HL-60 (cell line): ENCODE measurements around the gene ASB13.

Experiments used
- DNase-seq, 2 experiments: peaks; one replicate each; pipeline ENCODE4 v3.0.0-alpha.2; 2010 to 2020; ENCODE audit warnings: low read depth in 1 of 2, low spot score in 1 of 2
- H3K27ac ChIP-seq: fragments of 250-450 bp; sonication (Bioruptor Pico); replicated peaks from 2 replicates; pipeline ENCODE4 v1.5.1; 2020; ENCODE audit warnings: mild to moderate bottlenecking, moderate library complexity
- H3K27me3 ChIP-seq: fragments of 250-450 bp; sonication (Bioruptor Pico); 2 replicates; pipeline ENCODE4 v1.5.1; 2021; ENCODE audit warnings: mild to moderate bottlenecking, moderate library complexity; ENCODE audit not compliant: insufficient read depth, poor library complexity, severe bottlenecking
- H3K4me3 ChIP-seq: replicated peaks from 2 replicates; pipeline ENCODE4 v1.5.1; 2011; ENCODE audit warnings: mild to moderate bottlenecking, control low read depth, low read length; ENCODE audit not compliant: insufficient read depth
- GABPA ChIP-seq: IDR thresholded peaks from 2 replicates; pipeline ENCODE4 v1.6.1; 2012; ENCODE audit warnings: low read depth
- POLR2AphosphoS5 ChIP-seq: IDR thresholded peaks from 2 replicates; pipeline ENCODE4 v1.6.1; 2012; ENCODE audit warnings: low read depth
- SPI1 ChIP-seq: IDR thresholded peaks from 2 replicates; pipeline ENCODE4 v1.6.1; 2012; ENCODE audit warnings: low read depth, mild to moderate bottlenecking, borderline replicate concordance
- TF ChIP-seq, protein P1 (sequence below): IDR thresholded peaks from one replicate; pipeline ENCODE4 v1.5.1; 2011; ENCODE audit warnings: low read length, control low read depth, inconsistent platforms; ENCODE audit not compliant: insufficient read depth
- TF ChIP-seq, protein P2 (sequence below): IDR thresholded peaks from 2 replicates; pipeline ENCODE4 v1.6.1; 2012; ENCODE audit warnings: low read depth; ENCODE audit not compliant: insufficient replicate concordance

Gene ASB13

DNA sequence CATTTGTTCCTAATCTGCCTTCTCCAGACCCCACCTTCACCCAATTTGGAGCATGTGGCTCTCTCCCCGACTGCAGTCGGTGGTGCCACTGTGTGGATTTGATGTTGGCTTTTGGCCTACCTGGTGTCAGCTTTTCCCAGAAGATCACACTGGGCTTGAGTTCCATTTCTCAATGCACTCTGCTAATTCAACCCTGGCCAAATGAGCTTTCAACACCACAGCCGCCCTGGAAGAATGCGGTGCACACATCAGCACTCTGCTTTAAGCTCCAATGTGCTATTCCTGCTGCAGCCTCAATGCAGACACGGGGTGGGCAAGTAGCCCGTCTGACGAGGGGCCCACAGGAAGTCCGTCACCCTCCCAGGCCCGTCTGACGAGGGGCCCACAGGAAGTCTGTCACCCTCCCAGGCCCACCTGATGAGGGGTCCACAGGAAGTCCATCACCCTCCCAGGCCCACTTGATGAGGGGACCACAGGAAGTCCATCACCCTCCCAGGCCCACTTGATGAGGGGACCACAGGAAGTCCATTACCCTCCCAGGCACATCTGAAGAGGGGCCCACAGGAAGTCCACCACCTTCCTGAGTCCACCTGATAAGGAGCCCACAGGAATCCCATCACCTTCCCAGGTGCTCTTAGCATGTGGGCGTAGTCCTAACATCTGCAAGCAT lies 64.4 kb downstream of the ASB13 start:
- no peak overlapping the region for H3K27ac ChIP-seq
- H3K4me3 ChIP-seq = no peak overlapping the region
- H3K27me3 ChIP-seq = no peaks in the 10 kb centered on the region
- TF ChIP-seq POLR2AphosphoS5 (no peak), SPI1 (no peak), GABPA (no peak)
- TF ChIP-seq, protein P1, sequence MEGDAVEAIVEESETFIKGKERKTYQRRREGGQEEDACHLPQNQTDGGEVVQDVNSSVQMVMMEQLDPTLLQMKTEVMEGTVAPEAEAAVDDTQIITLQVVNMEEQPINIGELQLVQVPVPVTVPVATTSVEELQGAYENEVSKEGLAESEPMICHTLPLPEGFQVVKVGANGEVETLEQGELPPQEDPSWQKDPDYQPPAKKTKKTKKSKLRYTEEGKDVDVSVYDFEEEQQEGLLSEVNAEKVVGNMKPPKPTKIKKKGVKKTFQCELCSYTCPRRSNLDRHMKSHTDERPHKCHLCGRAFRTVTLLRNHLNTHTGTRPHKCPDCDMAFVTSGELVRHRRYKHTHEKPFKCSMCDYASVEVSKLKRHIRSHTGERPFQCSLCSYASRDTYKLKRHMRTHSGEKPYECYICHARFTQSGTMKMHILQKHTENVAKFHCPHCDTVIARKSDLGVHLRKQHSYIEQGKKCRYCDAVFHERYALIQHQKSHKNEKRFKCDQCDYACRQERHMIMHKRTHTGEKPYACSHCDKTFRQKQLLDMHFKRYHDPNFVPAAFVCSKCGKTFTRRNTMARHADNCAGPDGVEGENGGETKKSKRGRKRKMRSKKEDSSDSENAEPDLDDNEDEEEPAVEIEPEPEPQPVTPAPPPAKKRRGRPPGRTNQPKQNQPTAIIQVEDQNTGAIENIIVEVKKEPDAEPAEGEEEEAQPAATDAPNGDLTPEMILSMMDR = no peak
- DNase-seq = no peak

DNA sequence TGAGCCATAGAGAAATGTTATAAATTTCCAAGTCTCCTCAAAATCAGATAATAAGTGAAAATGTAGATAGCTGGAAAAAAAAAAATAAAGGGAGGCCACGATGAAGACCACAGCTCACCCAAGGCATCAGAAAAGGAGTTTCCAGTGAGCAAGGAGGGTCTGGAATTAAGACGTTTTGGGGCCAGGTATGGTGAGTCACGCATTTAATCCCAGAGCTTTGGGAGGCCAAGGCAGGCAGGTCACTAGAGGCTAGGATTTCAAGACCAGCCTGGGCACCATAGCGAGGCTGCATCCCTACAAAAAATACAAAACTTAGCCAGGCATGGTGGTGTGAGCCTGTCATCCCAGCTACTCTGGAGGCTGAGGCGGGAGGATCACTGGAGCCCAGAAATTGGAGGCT lies 65.5 kb downstream of the ASB13 start:
- no peak overlapping the region for H3K27ac ChIP-seq
- no peak overlapping the region for H3K4me3 ChIP-seq
- no peak for DNase-seq
- TF ChIP-seq GABPA (no peak), SPI1 (no peak), POLR2AphosphoS5 (no peak)
- TF ChIP-seq, protein P2, sequence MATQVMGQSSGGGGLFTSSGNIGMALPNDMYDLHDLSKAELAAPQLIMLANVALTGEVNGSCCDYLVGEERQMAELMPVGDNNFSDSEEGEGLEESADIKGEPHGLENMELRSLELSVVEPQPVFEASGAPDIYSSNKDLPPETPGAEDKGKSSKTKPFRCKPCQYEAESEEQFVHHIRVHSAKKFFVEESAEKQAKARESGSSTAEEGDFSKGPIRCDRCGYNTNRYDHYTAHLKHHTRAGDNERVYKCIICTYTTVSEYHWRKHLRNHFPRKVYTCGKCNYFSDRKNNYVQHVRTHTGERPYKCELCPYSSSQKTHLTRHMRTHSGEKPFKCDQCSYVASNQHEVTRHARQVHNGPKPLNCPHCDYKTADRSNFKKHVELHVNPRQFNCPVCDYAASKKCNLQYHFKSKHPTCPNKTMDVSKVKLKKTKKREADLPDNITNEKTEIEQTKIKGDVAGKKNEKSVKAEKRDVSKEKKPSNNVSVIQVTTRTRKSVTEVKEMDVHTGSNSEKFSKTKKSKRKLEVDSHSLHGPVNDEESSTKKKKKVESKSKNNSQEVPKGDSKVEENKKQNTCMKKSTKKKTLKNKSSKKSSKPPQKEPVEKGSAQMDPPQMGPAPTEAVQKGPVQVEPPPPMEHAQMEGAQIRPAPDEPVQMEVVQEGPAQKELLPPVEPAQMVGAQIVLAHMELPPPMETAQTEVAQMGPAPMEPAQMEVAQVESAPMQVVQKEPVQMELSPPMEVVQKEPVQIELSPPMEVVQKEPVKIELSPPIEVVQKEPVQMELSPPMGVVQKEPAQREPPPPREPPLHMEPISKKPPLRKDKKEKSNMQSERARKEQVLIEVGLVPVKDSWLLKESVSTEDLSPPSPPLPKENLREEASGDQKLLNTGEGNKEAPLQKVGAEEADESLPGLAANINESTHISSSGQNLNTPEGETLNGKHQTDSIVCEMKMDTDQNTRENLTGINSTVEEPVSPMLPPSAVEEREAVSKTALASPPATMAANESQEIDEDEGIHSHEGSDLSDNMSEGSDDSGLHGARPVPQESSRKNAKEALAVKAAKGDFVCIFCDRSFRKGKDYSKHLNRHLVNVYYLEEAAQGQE = no peak
- TF ChIP-seq, protein P1 = no peak
- no peaks in the 10 kb centered on the region for H3K27me3 ChIP-seq

DNA sequence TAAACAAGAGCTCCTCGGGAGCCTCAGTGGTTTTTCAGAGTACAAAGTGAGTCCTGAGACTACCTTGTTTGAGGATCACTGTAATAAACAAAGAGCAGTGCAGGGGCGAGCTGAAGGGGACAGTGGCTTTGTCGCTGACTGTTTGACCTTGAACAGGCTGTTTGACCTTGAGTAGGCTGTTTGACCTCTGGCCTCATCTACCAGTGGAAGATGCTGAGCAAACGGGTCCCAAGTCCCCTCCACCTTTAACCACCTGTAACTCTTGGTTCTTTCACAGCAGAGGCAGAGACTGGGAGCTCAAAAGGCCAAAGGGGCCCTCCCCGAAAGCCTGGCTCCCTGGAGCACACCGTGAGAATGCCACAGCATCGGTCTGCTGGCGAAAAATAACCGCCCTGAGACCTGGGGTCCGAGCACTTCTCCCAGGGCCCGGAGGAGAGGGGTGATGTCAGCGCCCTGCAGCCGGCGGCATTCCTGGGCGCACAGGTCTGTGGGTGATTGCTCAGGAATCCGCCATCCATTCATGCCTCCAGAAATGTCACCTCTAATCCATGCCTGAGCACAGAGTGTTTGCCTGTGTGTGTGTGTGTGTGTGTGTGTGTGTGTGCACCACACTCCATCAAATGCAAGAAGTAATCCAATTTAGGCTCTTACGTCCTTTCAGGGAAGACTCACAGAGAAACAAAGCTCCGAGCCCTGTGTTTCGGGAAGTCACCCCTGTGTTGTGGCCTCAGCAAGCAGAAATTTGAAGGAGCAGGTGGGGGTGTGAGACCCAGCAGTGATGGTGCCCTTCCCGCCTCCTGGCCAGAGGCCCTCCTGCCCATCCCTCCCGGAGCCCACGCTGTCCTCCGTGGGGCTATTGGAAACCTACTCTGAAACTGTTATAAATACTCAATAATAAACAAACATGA lies 66.5 kb downstream of the ASB13 start:
- no peak for TF ChIP-seq GABPA
- Histone ChIP-seq H3K27ac (no peak overlapping the region), H3K27me3 (no peaks in the 10 kb centered on the region), H3K4me3 (no peak overlapping the region)
- no peak for DNase-seq

DNA sequence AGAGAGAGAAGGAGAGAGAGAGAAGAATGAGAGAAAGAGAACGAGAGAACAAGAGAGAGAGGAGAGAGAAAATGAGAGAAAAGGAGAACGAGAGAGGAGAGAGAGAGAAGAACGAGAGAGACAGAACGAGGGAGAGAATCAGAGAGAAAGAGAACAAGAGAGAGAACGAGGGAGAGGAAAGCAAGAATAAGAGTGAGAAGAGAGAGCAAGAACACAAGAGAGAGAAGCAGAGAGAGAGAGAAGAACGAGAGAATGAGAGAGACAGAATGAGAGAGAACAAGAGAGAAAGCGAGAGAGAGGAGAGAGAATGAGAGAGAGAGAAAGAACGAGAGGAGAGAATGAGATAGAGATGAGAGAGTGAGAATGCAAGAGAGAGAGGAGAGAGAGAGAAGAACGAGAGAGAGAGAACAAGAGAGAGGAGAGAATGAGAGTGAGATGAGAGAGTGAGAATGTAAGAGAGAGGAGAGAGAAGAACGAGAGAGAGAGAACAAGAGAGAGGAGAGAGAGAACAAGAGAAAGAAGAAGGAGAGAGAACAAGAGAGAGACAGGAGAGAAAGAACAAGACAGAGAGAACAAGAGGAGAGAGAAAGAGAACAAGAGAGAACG lies 68.2 kb downstream of the ASB13 start:
- DNase-seq = no peak
- no peak overlapping the region for H3K4me3 ChIP-seq
- TF ChIP-seq, protein P2 = no peak
- no peak for TF ChIP-seq POLR2AphosphoS5
- no peak for TF ChIP-seq SPI1
- TF ChIP-seq, protein P1 = no peak
- no peak for TF ChIP-seq GABPA
- H3K27me3 ChIP-seq = no peaks in the 10 kb centered on the region
- no peak overlapping the region for H3K27ac ChIP-seq
